ENCODE results near the gene CDK5R2.

DNA sequence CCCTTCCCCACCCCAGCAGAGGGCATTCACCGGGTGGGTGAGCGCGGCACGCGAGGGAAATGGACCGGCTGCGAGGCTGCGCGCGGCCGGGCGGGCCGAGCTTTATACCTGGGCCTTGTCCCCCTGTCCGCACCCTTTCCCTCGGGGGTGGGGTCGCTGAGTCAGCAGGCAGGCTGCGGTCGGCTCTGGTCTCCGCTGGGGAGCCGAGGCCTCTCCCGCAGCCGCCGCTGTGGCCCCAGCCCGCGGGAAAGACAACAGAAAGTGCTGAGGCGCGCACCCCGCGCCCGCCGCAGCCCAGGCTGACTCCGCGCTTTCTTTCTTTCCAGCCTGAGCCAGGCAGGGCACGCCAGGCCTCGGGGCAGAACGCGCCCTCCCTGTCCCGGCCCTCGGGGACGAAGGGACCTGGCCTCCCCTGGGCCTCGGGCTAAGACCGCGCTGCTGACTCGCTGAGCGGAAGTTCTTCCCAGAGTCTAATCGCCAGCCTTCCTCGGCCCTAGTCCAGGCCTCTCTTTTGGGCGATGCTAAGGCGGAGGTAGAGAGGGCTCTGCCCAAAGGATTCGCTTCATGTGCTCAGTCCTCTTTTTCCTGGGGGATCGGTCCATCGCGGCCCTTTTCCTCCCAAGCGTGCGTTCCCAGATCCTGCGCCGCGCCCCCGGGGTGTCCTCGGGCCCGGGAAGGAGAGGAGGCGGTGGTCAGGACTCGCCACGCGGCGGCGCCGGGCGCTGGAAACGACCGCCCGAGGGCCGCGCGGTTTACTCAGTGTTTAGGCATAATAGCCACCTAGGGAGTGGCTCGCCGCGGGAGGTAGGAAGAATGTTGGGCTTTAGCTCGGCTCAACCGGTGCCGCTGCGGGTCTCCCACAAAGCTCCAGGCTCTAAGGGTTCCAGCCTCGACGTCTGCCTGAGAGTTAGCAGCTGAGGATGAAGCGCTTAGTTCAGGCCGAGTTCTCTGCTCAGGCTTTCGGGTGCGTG is 34.2 kb downstream of the CDK5R2 start, which contains the start of gene CRYBA2:
- TF ChIP-seq, protein P1, sequence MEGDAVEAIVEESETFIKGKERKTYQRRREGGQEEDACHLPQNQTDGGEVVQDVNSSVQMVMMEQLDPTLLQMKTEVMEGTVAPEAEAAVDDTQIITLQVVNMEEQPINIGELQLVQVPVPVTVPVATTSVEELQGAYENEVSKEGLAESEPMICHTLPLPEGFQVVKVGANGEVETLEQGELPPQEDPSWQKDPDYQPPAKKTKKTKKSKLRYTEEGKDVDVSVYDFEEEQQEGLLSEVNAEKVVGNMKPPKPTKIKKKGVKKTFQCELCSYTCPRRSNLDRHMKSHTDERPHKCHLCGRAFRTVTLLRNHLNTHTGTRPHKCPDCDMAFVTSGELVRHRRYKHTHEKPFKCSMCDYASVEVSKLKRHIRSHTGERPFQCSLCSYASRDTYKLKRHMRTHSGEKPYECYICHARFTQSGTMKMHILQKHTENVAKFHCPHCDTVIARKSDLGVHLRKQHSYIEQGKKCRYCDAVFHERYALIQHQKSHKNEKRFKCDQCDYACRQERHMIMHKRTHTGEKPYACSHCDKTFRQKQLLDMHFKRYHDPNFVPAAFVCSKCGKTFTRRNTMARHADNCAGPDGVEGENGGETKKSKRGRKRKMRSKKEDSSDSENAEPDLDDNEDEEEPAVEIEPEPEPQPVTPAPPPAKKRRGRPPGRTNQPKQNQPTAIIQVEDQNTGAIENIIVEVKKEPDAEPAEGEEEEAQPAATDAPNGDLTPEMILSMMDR (IDR thresholded peaks at IDR 0.05; ENCODE audit: borderline replicate concordance, extremely low read depth, low read length, poor library complexity, severe bottlenecking): no peak
- TF ChIP-seq EZH2 (IDR thresholded peaks at IDR 0.05; ENCODE audit: borderline replicate concordance, low read depth, low read length, severe bottlenecking): no peak
